GM12875 (cell line): ENCODE data around the gene THSD8.

Source experiments
- H3K4me3 ChIP-seq: one replicate; pipeline ENCODE4 v1.5.1; 2011; ENCODE audit warnings: low read depth, low read length, control low read depth
- CTCF ChIP-seq: IDR thresholded peaks from 2 replicates; pipeline ENCODE4 v1.5.1; 2011; ENCODE audit warnings: low read depth, mild to moderate bottlenecking, control low read depth, inconsistent platforms, low read length, moderate library complexity, borderline replicate concordance; ENCODE audit not compliant: insufficient read depth

THSD8 gene

GRCh38 chr19:12773571-12773970 lies 28.3 kb upstream of the THSD8 start:
- H3K4me3 ChIP-seq, result no peak overlapping the region
- TF ChIP-seq CTCF, result 0 out of 2 replicates have a peak, but pooled peaks have one; percentile 18

- no peak for TF ChIP-seq CTCF
- H3K4me3 ChIP-seq, result peak within 1 kb of the TSS; percentile 74
Observed at GRCh38 chr19:12774588-12775555, 27.0 kb upstream of the THSD8 start, which contains the start of gene HOOK2. HOOK2 (minus strand) TSS chr19:12775552; CDS start chr19:12775449, 103 bp downstream.

- TF ChIP-seq CTCF, result peak; percentile 95
- H3K4me3 ChIP-seq, result peak overlapping the region; percentile 51
Observed at GRCh38 chr19:12777217-12778016, 24.5 kb upstream of the THSD8 start.

GRCh38 chr19:12778017-12778904 lies 23.6 kb upstream of the THSD8 start:
- peak overlapping the region; percentile 51 for H3K4me3 ChIP-seq
- TF ChIP-seq CTCF, result no peak

- TF ChIP-seq CTCF, result no peak
- H3K4me3 ChIP-seq, result peak overlapping the region; percentile 51
Observed at GRCh38 chr19:12778905-12779161, 23.0 kb upstream of the THSD8 start.

- TF ChIP-seq CTCF, result no peak
- H3K4me3 ChIP-seq, result peak overlapping the region; percentile 51
Observed at GRCh38 chr19:12779162-12779993, 22.5 kb upstream of the THSD8 start.
